A673 (cell line): ENCODE measurements around the gene DMBT1. TPM values are rescaled to one million over a fixed set of nuclear protein-coding genes. Genes with fewer than 3 reads are reported as not detected.

Experiments
- BruUV-seq: library from RNA; stranded (reverse); fragments of 400-500 nt; replicated peaks from 2 replicates; lab custom pipeline; 2021; lab: Mats Ljungman, UMichigan
- CTCF ChIA-PET: fragments of 300-600 bp; sonication (Branson Sonifier 250); formaldehyde crosslinking; loops from one replicate; lab custom pipeline; 2022; ENCODE audit warnings: antibody characterized with exemption; lab: Charles Lee
- POLR2A ChIA-PET: fragments of 300-600 bp; sonication (Branson Sonifier 250); formaldehyde crosslinking; loops from one replicate; lab custom pipeline; 2022; ENCODE audit warnings: antibody characterized with exemption; ENCODE audit not compliant: low non-redundant PET; lab: Charles Lee
- DNase-seq: peaks from one replicate; pipeline ENCODE4 v3.0.0-alpha.2; 2015; ENCODE audit warnings: low spot score
- H3K27ac ChIP-seq: fragments of 200-600 bp; sonication (generic); 2 replicates; pipeline ENCODE4 v1.5.1; 2016; ENCODE audit warnings: mixed run types, low read depth, mild to moderate bottlenecking, mixed read lengths, antibody characterized with exemption, low read length; ENCODE audit not compliant: poor library complexity, severe bottlenecking
- H3K27me3 ChIP-seq: fragments of 200-600 bp; sonication (generic); replicated peaks from 2 replicates; pipeline ENCODE4 v1.6.1; 2017; ENCODE audit warnings: mixed run types, low read depth, mild to moderate bottlenecking, mixed read lengths, antibody characterized with exemption, low read length; ENCODE audit not compliant: insufficient read depth, poor library complexity
- H3K36me3 ChIP-seq: fragments of 200-600 bp; sonication (generic); 2 replicates; pipeline ENCODE4 v1.6.1; 2016; ENCODE audit warnings: mixed run types, mild to moderate bottlenecking, mixed read lengths, antibody characterized with exemption, low read length; ENCODE audit not compliant: insufficient read depth, poor library complexity, severe bottlenecking
- H3K4me1 ChIP-seq: fragments of 200-600 bp; sonication (generic); 2 replicates; pipeline ENCODE4 v1.6.1; 2017; ENCODE audit warnings: mixed run types, mild to moderate bottlenecking, mixed read lengths, antibody characterized with exemption, low read length; ENCODE audit not compliant: insufficient read depth, poor library complexity, severe bottlenecking
- H3K4me3 ChIP-seq: fragments of 200-600 bp; sonication (generic); 2 replicates; pipeline ENCODE4 v1.5.1; 2016; ENCODE audit warnings: low read depth, mixed run types, mild to moderate bottlenecking, mixed read lengths, low read length; ENCODE audit not compliant: poor library complexity, severe bottlenecking
- H3K9me3 ChIP-seq: fragments of 200-600 bp; sonication (generic); 2 replicates; pipeline ENCODE4 v1.6.1; 2016; ENCODE audit warnings: mixed run types, low read depth, mild to moderate bottlenecking, mixed read lengths, antibody characterized with exemption, low read length; ENCODE audit not compliant: poor library complexity, severe bottlenecking
- CTCF ChIP-seq: fragments of 300-800, 200-600 bp; sonication (generic); conservative IDR thresholded peaks from 2 replicates; pipeline ENCODE4 v1.5.1; 2017; ENCODE audit warnings: low read depth, mild to moderate bottlenecking, antibody characterized with exemption, low read length, moderate library complexity, mixed read lengths
- EZH2 ChIP-seq: fragments of 200-600 bp; sonication (generic); IDR thresholded peaks from 2 replicates; pipeline ENCODE4 v1.6.1; 2017; ENCODE audit warnings: borderline replicate concordance, low read depth, mild to moderate bottlenecking, mixed read lengths, antibody characterized with exemption, low read length; ENCODE audit not compliant: poor library complexity, severe bottlenecking
- intact Hi-C: fragments of 100-400 bp; cut with micrococcal nuclease; formaldehyde crosslinking; loops from one replicate; pipeline ENCODE4 v1.10.0; 2022; ENCODE audit not compliant: unreplicated experiment
- total RNA-seq: library from RNA; stranded (reverse); gene quantifications from 2 replicates; pipeline ENCODE4 v1.2.3, GENCODE V29; 2021

DMBT1 gene
- total RNA-seq, 1 experiment from 2014 or later, result not detected

GRCh38 chr10:122650331-122650730 lies 89.8 kb downstream of the DMBT1 start:
- no peak for DNase-seq
- ChIA-PET POLR2A (no interaction called here), CTCF (no interaction called here)
- BruUV-seq, result no TSS peak
- no peaks in the 10 kb centered on the region for H3K4me1 ChIP-seq
- intact Hi-C loops, result no loop called here
- peaks cover 53% of the 10 kb centered on the region for H3K27me3 ChIP-seq
- H3K36me3 ChIP-seq, result no peaks in the 10 kb centered on the region
- TF ChIP-seq CTCF (no peak), EZH2 (no peak)
- no peak overlapping the region for H3K27ac ChIP-seq
- no peak overlapping the region for H3K4me3 ChIP-seq
- no peaks in the 10 kb centered on the region for H3K9me3 ChIP-seq

- Histone ChIP-seq H3K4me1 (no peaks in the 10 kb centered on the region), H3K36me3 (no peaks in the 10 kb centered on the region), H3K27me3 (peaks cover 81% of the 10 kb centered on the region), H3K4me3 (no peak overlapping the region), H3K9me3 (no peaks in the 10 kb centered on the region), H3K27ac (no peak overlapping the region)
- TF ChIP-seq EZH2, result no peak
- DNase-seq, result no peak
- intact Hi-C loops, result no loop called here
- no TSS peak for BruUV-seq
- POLR2A ChIA-PET, result no interaction called here
- CTCF ChIA-PET, result no interaction called here
Observed at GRCh38 chr10:122655524-122656307, 95.2 kb downstream of the DMBT1 start.

GRCh38 chr10:122656308-122656705 lies 95.8 kb downstream of the DMBT1 start:
- Histone ChIP-seq H3K27ac (no peak overlapping the region), H3K36me3 (no peaks in the 10 kb centered on the region), H3K27me3 (peaks cover 79% of the 10 kb centered on the region), H3K4me3 (no peak overlapping the region), H3K9me3 (no peaks in the 10 kb centered on the region), H3K4me1 (no peaks in the 10 kb centered on the region)
- ChIA-PET CTCF (no interaction called here), POLR2A (no interaction called here)
- TF ChIP-seq CTCF (no peak), EZH2 (no peak)
- intact Hi-C loops, result no loop called here
- no TSS peak for BruUV-seq
- no peak for DNase-seq
